Adipose tissue (tissue), 3 donors: Measurements from ENCODE around the gene OR51Q1. TPM values are rescaled to one million over a fixed set of nuclear protein-coding genes. Genes with fewer than 3 reads are reported as not detected.

ENCODE experiments used
- polyA plus RNA-seq, 3 donors: library from polyadenylated mRNA; stranded (reverse); fragments of 200-250 nt; gene quantifications; one replicate each; pipeline ENCODE4 v1.2.3, GENCODE V29; 2013
- donor health status: healthy with polysubstance abuse.
- donor health status: Bipolar disorder and iron deficiency.
- donor health status: healthy.

Gene OR51Q1
- polyA plus RNA-seq, 3 donors: not detected

Other genes starting within 250 kb of the OR51Q1 start
- gene OR51V1, start 221.4 kb upstream of the OR51Q1 start, polyA plus RNA-seq: not detected
- 100 to 1,000 TPM in 1 of 3 donors, 10 to 100 TPM in 2; 12.9 to 541 (median 41.6) TPM for gene HBB, start 195.0 kb upstream of the OR51Q1 start, polyA plus RNA-seq
- gene HBD, start 187.6 kb upstream of the OR51Q1 start, polyA plus RNA-seq: under 1 TPM in 1 of 3 donors, not detected in 2; 0.30 TPM
- gene HBG1, start 172.3 kb upstream of the OR51Q1 start, polyA plus RNA-seq: not detected
- gene HBG2, start 167.3 kb upstream of the OR51Q1 start, polyA plus RNA-seq: not detected
- under 1 TPM in 2 of 3 donors, not detected in 1; 0.10 to 0.14 TPM for gene HBE1, start 152.2 kb upstream of the OR51Q1 start, polyA plus RNA-seq
- not detected for gene OR51B4, start 120.2 kb upstream of the OR51Q1 start, polyA plus RNA-seq
- gene OR51B2, start 97.8 kb upstream of the OR51Q1 start, polyA plus RNA-seq: not detected
- gene OR51B5, start 78.6 kb upstream of the OR51Q1 start, polyA plus RNA-seq: not detected
- gene OR51B6, start 70.6 kb upstream of the OR51Q1 start, polyA plus RNA-seq: not detected
- not detected for gene OR51M1, start 38.3 kb upstream of the OR51Q1 start, polyA plus RNA-seq
- gene OR51I1, start 19.4 kb downstream of the OR51Q1 start, polyA plus RNA-seq: not detected
- gene OR51I2, start 27.2 kb downstream of the OR51Q1 start, polyA plus RNA-seq: not detected
- not detected for gene OR52D1, start 66.6 kb downstream of the OR51Q1 start, polyA plus RNA-seq
- gene UBQLN3, start 87.8 kb downstream of the OR51Q1 start, polyA plus RNA-seq: not detected
- gene UBQLNL, start 94.6 kb downstream of the OR51Q1 start, polyA plus RNA-seq: under 1 TPM; 0.08 to 0.22 (median 0.09) TPM
- not detected for gene OR52H1, start 126.4 kb downstream of the OR51Q1 start, polyA plus RNA-seq
- gene OR52B6, start 158.8 kb downstream of the OR51Q1 start, polyA plus RNA-seq: not detected
- gene TRIM6, start 174.5 kb downstream of the OR51Q1 start, polyA plus RNA-seq: 1 to 10 TPM; 1.4 to 2.9 (median 2.4) TPM
- gene TRIM34, start 202.9 kb downstream of the OR51Q1 start, polyA plus RNA-seq: 1 to 10 TPM; 1.8 to 6.7 (median 3.8) TPM